CD14-positive monocyte (primary cell): ENCODE results near the gene DCLK3. TPM values are rescaled to one million over a fixed set of nuclear protein-coding genes. Genes with fewer than 3 reads are reported as not detected.

Experiments used
- DNase-seq, 3 donors: peaks; one replicate each; pipeline ENCODE4 v3.0.0-alpha.2; 2011 to 2022
- H2AFZ ChIP-seq: 2 replicates; pipeline ENCODE4 v1.6.0; 2012; ENCODE audit warnings: mild to moderate bottlenecking, low read depth, low read length, inconsistent platforms; ENCODE audit not compliant: insufficient read depth, poor library complexity, severe bottlenecking
- H3K27ac ChIP-seq, 2 donors: 1 replicate in 1 of 2; 2 replicates in 1 of 2; pipeline ENCODE4 v1.5.1; 2012 to 2013; ENCODE audit warnings: low read length in 2 of 2, control low read depth in 1 of 2, inconsistent platforms in 1 of 2, low read depth in 1 of 2, mild to moderate bottlenecking in 1 of 2
- H3K27me3 ChIP-seq, 2 donors: one replicate each; pipeline versions ENCODE4 v1.6.0 to v1.6.1; 2011 to 2013; ENCODE audit warnings: low read length in 2 of 2; ENCODE audit not compliant: control insufficient read depth in 2 of 2, insufficient read depth in 2 of 2
- H3K36me3 ChIP-seq, 2 donors: replicated peaks in 1 of 2; 1 replicate in 1 of 2; 2 replicates in 1 of 2; pipeline versions ENCODE4 v1.5.1 to v1.6.1; 2012 to 2013; ENCODE audit warnings: low read length in 2 of 2, control low read depth in 1 of 2, inconsistent platforms in 1 of 2, mild to moderate bottlenecking in 1 of 2; ENCODE audit not compliant: insufficient read depth in 2 of 2, control insufficient read depth in 1 of 2
- H3K4me1 ChIP-seq, 2 donors: 1 replicate in 1 of 2; 2 replicates in 1 of 2; pipeline versions ENCODE4 v1.5.1 to v1.6.1; 2012 to 2013; ENCODE audit warnings: low read length in 2 of 2, control low read depth in 1 of 2, inconsistent platforms in 1 of 2, mild to moderate bottlenecking in 1 of 2, moderate library complexity in 1 of 2; ENCODE audit not compliant: insufficient read depth in 2 of 2, control insufficient read depth in 1 of 2
- H3K4me2 ChIP-seq: replicated peaks from 2 replicates; pipeline ENCODE3; 2012; ENCODE audit warnings: low read length, moderate library complexity, mild to moderate bottlenecking; ENCODE audit not compliant: poor library complexity, severe bottlenecking; ENCODE audit errors: extremely low read depth
- H3K4me3 ChIP-seq, 3 experiments: fragments of 200-600 bp in 1 of 3; sonication (generic) in 1 of 3; replicated peaks in 1 of 3; 1 replicate in 2 of 3; 2 replicates in 1 of 3; pipeline ENCODE4 v1.5.1; 2011 to 2013; ENCODE audit warnings: low read length in 3 of 3, mild to moderate bottlenecking in 3 of 3, control low read depth in 2 of 3, low read depth in 2 of 3, inconsistent platforms in 1 of 3, moderate library complexity in 1 of 3
- H3K79me2 ChIP-seq: 2 replicates; pipeline ENCODE4 v1.6.0; 2012; ENCODE audit warnings: mild to moderate bottlenecking, control low read depth, inconsistent platforms, low read length, moderate library complexity; ENCODE audit not compliant: insufficient read depth
- H3K9ac ChIP-seq: 2 replicates; pipeline ENCODE4 v1.6.0; 2017; ENCODE audit warnings: low read length, mild to moderate bottlenecking; ENCODE audit not compliant: insufficient read depth, poor library complexity, severe bottlenecking
- H3K9me3 ChIP-seq, 2 donors: replicated peaks in 1 of 2; 1 replicate in 1 of 2; 2 replicates in 1 of 2; pipeline versions ENCODE4 v1.5.1 to v1.6.1; 2012 to 2013; ENCODE audit warnings: low read length in 2 of 2, control low read depth in 1 of 2; ENCODE audit not compliant: control insufficient read depth in 1 of 2, insufficient read depth in 1 of 2
- H4K20me1 ChIP-seq: 2 replicates; pipeline ENCODE4 v1.6.0; 2012; ENCODE audit warnings: mild to moderate bottlenecking, low read length, control low read depth, moderate library complexity; ENCODE audit not compliant: insufficient read depth
- H3K27ac Mint-ChIP-seq, 7 donors: one replicate each; pipeline ENCODE4 v1.8.0; 2020; ENCODE audit warnings: mild to moderate bottlenecking in 7 of 7, mixed read lengths in 7 of 7, moderate library complexity in 6 of 7, inconsistent platforms in 2 of 7
- H3K27me3 Mint-ChIP-seq, 3 donors: one replicate each; pipeline ENCODE4 v1.8.0; 2021 to 2022; ENCODE audit warnings: low read depth in 3 of 3, mild to moderate bottlenecking in 3 of 3, mixed read lengths in 3 of 3, moderate library complexity in 3 of 3, inconsistent platforms in 1 of 3
- H3K36me3 Mint-ChIP-seq, 2 donors: one replicate each; pipeline ENCODE4 v1.8.0; 2020; ENCODE audit warnings: mixed read lengths in 2 of 2, inconsistent platforms in 1 of 2, mild to moderate bottlenecking in 1 of 2
- H3K4me1 Mint-ChIP-seq: one replicate; pipeline ENCODE4 v1.8.0; 2020; ENCODE audit warnings: mild to moderate bottlenecking, mixed read lengths
- H3K4me3 Mint-ChIP-seq, 2 donors: one replicate each; pipeline ENCODE4 v1.8.0; 2020; ENCODE audit warnings: mild to moderate bottlenecking in 2 of 2, mixed read lengths in 2 of 2, moderate library complexity in 1 of 2
- H3K9me3 Mint-ChIP-seq, 7 donors: one replicate each; pipeline ENCODE4 v1.8.0; 2020 to 2022; ENCODE audit warnings: mixed read lengths in 7 of 7, mild to moderate bottlenecking in 6 of 7, moderate library complexity in 6 of 7, inconsistent platforms in 2 of 7
- WGBS: methylation state at CpG from one replicate; pipeline ENCODE4 v1.1.5; 2013; ENCODE audit warnings: missing lambda C conversion rate; ENCODE audit not compliant: insufficient coverage; 5-methylcytosine and 5-hydroxymethylcytosine counted together
- intact Hi-C, 2 donors: fragments of 100-400 bp; cut with micrococcal nuclease; formaldehyde crosslinking; loops; one replicate each; pipeline versions ENCODE4 v1.15.0 to v1.15.1; 2023
- polyA plus RNA-seq, 3 donors: library from polyadenylated mRNA; depleted of rRNA in 1 of 3; unstranded in 2 of 3; stranded (reverse) in 1 of 3; fragments of 300-500 nt in 2 of 3; fragments of >200 nt in 1 of 3; fragmentation: Illumina TruSeq in 2 of 3; gene quantifications; 1 replicate in 2 of 3; 2 replicates in 1 of 3; pipeline ENCODE4 v1.2.3, GENCODE V29; 2012 to 2021
- TF ChIP-seq, protein P1 (sequence below): fragments of 200-600 bp; IDR thresholded peaks from one replicate; pipeline ENCODE4 v1.8.0; 2022; ENCODE audit warnings: antibody characterized with exemption, mild to moderate bottlenecking

Gene DCLK3
- polyA plus RNA-seq, 3 donors, result not detected

DNA sequence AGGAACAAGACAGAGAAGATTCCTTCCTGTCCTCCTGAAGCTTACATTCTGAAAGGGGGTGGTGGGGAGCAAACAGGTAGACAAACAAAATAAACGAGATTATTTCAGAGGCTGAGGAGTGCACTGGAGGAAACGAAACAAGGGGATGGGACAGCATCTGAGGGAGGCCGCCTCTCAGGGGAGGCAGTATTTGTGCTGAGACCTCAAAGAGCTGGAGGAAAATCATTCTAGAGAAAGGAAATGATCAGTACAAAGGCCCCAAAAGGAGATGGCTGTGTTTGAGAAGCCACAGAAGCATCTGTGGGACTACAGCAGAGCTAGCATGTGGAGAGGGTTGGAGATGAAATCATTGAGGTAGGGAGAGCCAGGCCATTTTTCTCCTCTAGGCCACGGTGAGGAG lies 55.1 kb downstream of the DCLK3 start:
- no peaks in the 10 kb centered on the region for H3K36me3 Mint-ChIP-seq

GRCh38 chr3:36707623-36708409 lies 56.5 kb downstream of the DCLK3 start:
- Histone ChIP-seq H4K20me1 (no peaks in the 10 kb centered on the region), H3K4me3 (no peak overlapping the region), H3K4me1 (no peaks in the 10 kb centered on the region), H3K9me3 (no peaks in the 10 kb centered on the region), H3K27ac (no peak overlapping the region), H3K27me3 (no peaks in the 10 kb centered on the region), H2AFZ (no peak overlapping the region), H3K79me2 (no peaks in the 10 kb centered on the region), H3K4me2 (no peak overlapping the region), H3K9ac (no peak overlapping the region), H3K36me3 (no peaks in the 10 kb centered on the region)
- intact Hi-C loops, result no loop called here
- WGBS, result 36% methylated on average over 3 of the region's 6 CpGs
- TF ChIP-seq, protein P1, sequence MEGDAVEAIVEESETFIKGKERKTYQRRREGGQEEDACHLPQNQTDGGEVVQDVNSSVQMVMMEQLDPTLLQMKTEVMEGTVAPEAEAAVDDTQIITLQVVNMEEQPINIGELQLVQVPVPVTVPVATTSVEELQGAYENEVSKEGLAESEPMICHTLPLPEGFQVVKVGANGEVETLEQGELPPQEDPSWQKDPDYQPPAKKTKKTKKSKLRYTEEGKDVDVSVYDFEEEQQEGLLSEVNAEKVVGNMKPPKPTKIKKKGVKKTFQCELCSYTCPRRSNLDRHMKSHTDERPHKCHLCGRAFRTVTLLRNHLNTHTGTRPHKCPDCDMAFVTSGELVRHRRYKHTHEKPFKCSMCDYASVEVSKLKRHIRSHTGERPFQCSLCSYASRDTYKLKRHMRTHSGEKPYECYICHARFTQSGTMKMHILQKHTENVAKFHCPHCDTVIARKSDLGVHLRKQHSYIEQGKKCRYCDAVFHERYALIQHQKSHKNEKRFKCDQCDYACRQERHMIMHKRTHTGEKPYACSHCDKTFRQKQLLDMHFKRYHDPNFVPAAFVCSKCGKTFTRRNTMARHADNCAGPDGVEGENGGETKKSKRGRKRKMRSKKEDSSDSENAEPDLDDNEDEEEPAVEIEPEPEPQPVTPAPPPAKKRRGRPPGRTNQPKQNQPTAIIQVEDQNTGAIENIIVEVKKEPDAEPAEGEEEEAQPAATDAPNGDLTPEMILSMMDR, result peak; percentile 67
- Mint-ChIP-seq H3K4me3 (no peak overlapping the region), H3K27ac (peak overlapping the region in 3 of 7 donors; percentile 42 to 70 (median 57)), H3K4me1 (peaks cover 12% of the 10 kb centered on the region), H3K36me3 (no peaks in the 10 kb centered on the region), H3K9me3 (peaks cover 0 to 2% (median 0%) of the 10 kb centered on the region in 7 donors), H3K27me3 (peaks cover 0 to 4% (median 0%) of the 10 kb centered on the region in 3 donors)
- peak; percentile 64 to 88 (median 68) for DNase-seq

More for the DNA sequence above, 55.1 kb downstream of the DCLK3 start:
- H3K4me3 Mint-ChIP-seq, result no peak overlapping the region
- H3K9me3 Mint-ChIP-seq, result no peaks in the 10 kb centered on the region
- H3K27me3 ChIP-seq, result no peaks in the 10 kb centered on the region
- 95% methylated on average over 3 of the region's 4 CpGs for WGBS
- no peak overlapping the region for H3K9ac ChIP-seq
- no peak overlapping the region for H2AFZ ChIP-seq
- intact Hi-C loops, result no loop called here
- no peaks in the 10 kb centered on the region for H4K20me1 ChIP-seq
- no peaks in the 10 kb centered on the region for H3K9me3 ChIP-seq
- H3K4me2 ChIP-seq, result no peak overlapping the region
- H3K79me2 ChIP-seq, result no peaks in the 10 kb centered on the region
- H3K4me1 Mint-ChIP-seq, result peaks cover 12% of the 10 kb centered on the region
- no peaks in the 10 kb centered on the region for H3K4me1 ChIP-seq
- DNase-seq, result no peak
- H3K36me3 ChIP-seq, result no peaks in the 10 kb centered on the region
- H3K27ac Mint-ChIP-seq, result no peak overlapping the region
- peaks cover 0 to 2% (median 0%) of the 10 kb centered on the region in 3 donors for H3K27me3 Mint-ChIP-seq
- H3K27ac ChIP-seq, result no peak overlapping the region
- no peak overlapping the region for H3K4me3 ChIP-seq
- TF ChIP-seq, protein P1, result no peak
